HG03460 (cell line): ENCODE results near the gene SPRYD4.
"Not testable (repeated sequence)": the region's sequence is repeated elsewhere in the genome, so short reads cannot be mapped to it uniquely, and the experiment has no call there.

Experiments used
- ATAC-seq: cut with Tn5 transposase; IDR thresholded peaks from one replicate; pipeline ENCODE4 v1.9.1; 2021; ENCODE audit not compliant: unreplicated experiment

SPRYD4 gene

DNA sequence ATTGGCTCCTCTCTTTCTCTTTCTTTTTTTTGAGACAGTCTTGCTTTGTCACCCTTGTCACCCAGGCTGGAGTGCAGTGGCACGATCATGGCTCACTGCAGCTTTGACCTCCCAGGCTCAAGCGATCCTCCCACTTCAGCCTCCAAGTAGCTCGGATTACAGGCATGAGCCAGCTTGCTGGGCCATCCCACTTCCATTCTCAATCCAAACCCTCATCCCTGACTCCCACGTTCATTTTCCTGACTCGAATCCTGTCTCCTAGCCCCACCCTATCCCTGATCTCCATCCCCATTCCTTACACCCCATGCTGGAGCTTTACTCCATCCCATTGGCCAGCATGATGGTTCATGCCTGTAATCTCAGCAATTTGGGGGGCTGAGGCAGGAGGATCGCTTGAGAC, 7.8 kb downstream of the SPRYD4 start:
- no peak for ATAC-seq

DNA sequence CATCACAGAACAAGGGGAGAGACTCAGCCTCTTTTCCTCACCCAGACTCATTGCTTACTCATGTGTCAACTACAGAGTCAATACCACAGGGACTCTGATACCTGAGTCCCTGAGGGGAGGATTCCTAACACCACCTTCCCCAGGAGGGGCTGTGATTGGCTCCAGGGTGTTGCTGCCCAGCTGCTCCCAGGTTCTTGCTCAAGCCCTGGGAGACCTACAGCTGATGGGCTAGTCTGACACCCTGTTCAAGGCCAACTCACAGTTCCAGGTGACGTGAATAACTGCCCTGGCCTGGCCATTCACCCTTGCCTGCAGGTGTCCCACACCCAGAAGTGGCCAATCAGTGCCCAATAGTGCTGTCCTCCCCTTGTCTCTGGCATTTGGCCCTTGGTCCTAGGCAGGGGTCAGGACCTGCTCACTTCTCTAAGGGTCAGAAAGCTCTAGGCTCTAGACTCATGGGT, 8.6 kb downstream of the SPRYD4 start:
- no peak for ATAC-seq

DNA sequence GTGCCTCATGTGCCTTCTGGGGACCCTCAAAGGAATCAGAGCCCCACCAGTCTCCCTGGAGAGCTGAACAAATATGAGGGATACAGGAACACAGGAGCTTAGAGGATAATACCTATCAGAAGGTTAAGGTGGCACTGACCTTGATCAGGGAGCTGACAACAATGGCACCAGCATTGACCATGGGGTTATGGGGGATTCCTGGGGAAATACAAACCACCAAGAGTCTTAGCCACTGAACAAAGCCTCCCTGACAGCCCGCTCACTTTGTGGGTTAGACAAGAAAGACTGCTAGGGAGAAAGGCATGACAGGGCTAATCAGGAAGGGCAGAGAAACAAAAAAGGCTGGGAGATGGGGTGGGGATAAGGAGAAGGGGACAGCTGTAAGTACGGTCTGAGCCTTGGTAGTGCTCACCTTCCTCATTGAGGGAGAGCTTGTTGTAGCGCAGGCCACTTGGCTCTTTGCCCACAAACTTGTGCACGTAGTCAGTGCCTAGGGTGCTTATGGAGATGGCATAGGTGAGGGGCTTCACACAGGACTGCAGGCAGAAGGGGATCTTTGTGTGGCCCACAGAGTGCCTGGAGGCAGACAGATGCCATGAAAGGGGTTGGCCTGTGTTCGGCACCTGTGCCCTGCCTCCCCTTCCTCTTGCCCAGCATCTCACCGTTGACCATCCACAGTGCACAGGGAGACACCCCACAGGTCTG, 9.3 kb downstream of the SPRYD4 start:
- ATAC-seq, result no peak

DNA sequence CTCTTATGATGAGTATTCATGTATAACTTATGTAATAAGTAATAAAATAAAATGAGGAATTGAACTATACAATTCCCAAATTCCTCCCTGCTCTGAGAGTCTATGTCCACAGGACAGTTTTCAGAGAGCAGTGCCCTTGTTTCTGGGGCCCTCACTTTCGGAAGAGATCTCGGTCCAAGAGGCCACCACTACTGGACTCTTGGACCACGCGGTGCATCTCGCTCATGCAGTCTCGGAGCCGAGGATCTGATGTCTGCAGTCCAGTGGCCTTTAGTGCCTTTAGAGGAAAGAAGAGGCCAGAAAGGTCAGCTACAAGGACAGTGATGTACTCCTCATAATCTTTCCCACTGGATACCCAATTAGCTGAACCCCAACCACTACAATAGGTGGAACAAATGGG, 11.2 kb downstream of the SPRYD4 start:
- ATAC-seq, result no peak

DNA sequence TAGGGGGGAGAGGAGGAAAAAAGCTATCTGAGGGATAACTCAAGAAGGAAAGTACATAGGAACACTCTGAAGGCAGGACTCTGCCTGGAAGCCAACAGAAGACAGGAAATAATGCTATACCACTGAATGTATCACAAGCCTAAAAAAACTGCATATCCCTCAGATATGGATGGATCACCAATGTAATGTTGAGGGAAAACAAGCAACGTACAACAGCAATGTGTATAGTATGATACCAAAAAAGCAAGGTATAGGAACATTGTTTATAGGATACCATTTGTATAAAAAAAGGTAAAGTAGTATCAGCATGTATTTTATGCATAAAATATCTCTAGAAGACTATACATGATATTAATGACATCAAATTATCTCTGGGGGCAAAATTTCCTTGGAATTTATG, 16.2 kb downstream of the SPRYD4 start:
- no peak for ATAC-seq

DNA sequence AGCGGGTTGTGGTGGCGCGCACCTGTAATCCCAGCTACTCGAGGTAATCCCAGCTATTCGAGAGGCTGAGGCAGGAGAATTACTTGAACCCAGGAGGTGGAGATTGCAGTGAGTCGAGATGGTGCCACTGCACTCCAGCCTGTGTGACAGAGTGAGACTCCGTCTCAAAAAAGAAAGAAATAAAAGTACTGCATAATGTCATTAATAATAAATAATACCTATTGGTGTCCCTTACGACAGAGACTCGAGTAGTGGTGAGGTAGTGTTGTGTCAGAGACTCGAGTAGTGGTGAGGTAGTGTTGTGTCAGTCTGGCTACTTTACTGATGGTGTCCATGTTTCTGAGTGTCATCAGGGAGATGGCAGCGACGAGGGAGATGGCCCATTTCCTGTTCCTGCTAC, 18.3 kb downstream of the SPRYD4 start:
- ATAC-seq, result no peak

DNA sequence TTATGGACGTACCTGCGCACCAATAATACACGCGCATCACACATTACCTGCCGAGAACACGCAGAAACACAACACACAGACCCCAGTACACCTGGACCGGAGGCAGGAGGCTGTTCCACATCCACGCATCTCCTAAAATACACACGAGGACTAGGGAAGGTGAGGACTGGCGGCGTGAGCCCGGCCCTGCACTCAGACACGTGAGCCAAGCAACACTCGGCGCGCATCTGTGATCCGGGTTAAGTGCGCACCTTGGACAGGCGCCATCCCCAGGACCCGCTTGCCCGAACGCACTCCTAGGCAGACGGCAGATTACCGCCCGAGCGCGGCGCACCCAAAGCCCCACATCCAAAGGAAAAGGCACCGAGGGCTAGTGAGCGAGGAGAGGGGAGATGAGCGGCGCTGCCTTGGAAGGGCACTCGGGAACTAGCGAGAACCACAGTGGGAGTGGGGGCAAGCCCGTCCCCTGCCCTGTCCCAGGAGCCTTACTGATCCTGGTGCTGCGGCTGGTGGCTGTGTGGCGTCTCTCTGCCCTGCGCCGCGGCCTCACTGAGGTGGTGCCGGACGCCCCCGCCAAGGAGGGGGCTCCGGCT, 19.2 kb downstream of the SPRYD4 start:
- peak; percentile 29 for ATAC-seq

DNA sequence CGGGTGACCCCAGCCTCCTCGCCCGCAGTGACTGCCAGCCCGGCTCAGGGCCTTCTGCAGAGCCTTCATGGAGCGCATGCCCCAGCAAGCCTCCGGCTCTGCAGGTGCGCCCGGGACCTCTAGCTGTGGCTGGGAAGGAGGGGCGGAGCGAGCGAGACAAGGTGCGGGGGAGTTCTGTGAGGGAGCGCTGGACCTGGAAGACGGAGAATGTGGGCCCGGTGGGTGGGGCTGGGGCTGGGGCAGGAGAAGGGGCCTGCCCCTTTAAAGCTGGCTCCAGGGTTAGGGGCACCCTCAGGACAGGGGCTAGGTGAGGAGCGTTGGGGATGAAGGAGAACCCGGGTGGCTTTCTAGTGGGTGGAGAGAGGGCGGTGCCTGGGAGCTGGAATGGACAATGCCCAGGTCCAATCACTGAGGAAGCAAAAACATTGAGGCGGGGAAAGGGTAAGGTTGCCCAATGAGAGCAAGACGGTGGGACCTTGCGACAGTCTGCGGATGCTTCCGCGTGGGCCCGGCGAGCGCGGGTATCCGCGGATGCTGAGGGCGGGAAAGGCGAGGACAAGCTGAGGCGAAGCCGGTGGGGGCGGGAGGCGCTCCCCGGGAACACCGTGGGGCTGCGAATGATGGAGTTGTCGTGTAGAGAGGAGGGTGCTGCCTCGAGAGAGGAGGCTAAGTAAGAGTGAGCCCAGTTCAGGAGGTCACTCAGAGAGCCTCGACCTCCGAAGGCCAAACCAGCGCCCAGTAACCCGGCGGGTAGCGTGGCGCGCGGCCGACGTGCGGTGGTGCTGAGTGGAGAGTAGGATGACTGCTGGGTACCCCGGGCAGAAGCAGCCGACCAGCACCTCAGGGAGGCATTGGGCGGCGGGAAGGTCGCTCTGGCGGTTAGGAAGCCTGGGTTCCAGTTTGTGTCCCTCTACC, 19.9 kb downstream of the SPRYD4 start, which contains the start of gene GLS2:
GLS2 (minus strand) TSS at position 121 of the 915 bp plus-strand sequence; CDS start at position 78, 43 bp downstream.
- ATAC-seq, result peak; percentile 92

DNA sequence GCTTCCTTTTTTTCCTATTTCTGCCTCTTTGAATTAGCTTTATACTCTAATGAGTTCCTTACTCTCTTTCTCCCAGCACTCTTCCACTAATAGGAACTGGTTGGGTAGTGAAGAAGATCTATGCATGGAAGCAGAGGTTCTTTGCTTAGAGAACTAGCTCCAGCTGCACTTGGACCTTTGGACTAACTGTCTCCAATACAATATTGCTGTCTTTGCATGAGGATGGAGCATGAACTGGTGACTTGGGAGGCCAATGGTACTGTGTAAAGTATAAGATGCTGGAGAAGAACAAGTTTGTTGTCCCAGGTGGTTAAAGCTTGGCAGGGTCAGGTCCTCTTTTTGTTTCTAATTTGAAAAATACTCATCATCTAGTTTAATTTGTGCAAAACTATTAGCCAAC, 22.0 kb downstream of the SPRYD4 start:
- ATAC-seq, result no peak

DNA sequence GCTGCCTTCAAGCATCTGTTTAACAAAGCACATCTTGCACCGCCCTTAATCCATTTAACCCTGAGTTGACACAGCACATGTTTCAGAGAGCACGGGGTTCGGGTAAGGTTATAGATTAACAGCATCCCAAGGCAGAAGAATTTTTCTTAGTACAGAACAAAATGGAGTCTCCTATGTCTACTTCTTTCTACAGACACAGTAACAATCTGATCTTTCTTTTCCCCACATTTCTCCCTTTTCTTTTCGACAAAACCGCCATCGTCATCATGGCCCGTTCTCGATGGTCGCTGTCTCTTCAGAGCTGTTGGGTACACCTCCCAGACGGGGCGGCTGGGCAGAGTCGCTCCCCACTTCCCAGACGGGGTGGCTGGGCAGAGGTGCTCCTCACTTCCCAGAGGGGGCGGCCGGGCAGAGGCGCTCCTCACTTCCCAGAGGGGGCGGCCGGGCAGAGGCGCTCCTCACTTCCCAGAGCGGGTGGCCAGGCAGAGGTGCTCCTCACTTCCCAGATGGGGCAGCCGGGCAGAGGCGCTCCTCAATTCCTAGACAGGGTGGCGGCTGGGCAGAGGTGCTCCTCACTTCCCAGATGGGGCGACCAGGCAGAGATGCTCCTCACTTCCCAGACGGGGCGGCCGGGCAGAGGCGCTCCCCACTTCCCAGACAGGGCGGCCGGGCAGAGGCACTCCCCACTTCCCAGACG, 25.2 kb downstream of the SPRYD4 start:
- not testable (repeated sequence) for ATAC-seq

DNA sequence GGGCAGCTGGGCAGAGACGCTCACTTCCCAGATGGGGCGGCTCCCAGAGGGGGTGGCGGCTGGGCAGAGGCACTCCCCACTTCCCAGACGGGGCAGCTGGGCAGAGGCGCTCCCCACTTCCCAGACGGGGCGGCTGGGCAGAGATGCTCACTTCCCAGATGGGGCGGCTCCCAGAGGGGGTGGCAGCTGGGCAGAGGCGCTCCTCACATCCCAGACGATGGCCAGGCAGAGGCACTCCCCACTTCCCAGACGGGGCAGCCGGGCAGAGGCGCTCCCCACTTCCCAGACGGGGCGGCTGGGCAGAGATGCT, 25.7 kb downstream of the SPRYD4 start:
- not testable (repeated sequence) for ATAC-seq

DNA sequence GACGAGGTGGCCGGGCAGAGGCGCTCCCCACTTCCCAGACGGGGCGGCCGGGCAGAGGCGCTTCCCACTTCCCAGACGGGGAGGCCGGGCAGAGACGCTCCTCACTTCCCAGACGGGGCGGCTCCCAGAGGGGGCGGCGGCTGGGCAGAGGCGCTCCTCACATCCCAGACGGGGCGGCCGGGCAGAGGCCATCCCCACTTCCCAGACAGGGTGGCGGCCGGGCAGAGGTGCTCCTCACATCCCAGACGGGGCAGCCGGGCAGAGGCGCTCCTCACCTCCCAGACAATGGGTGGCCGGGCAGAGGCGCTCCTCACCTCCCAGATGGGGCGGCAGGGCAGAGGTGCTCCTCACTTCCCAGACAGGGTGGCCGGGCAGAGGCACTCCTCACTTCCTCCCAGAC, 26.1 kb downstream of the SPRYD4 start:
- ATAC-seq, result not testable (repeated sequence)

DNA sequence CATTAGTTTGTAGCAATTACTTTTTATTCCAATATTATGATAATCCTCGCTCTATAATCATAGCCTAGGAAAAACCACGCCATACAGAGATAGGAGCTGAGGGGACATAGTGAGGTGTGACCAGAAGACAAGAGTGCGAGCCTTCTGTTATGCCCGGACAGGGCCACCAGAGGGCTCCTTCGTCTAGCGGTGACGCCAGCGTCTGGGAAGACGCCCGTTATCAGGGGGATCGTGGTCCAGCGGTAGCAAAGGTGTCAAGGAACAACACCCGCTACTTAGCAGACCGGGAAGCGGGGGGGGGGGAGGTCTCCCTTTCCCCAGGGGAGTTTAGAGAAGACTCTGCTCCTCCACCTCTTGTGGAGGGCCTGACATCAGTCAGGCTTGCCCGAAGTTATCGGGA, 28.3 kb downstream of the SPRYD4 start:
- not testable (repeated sequence) for ATAC-seq

DNA sequence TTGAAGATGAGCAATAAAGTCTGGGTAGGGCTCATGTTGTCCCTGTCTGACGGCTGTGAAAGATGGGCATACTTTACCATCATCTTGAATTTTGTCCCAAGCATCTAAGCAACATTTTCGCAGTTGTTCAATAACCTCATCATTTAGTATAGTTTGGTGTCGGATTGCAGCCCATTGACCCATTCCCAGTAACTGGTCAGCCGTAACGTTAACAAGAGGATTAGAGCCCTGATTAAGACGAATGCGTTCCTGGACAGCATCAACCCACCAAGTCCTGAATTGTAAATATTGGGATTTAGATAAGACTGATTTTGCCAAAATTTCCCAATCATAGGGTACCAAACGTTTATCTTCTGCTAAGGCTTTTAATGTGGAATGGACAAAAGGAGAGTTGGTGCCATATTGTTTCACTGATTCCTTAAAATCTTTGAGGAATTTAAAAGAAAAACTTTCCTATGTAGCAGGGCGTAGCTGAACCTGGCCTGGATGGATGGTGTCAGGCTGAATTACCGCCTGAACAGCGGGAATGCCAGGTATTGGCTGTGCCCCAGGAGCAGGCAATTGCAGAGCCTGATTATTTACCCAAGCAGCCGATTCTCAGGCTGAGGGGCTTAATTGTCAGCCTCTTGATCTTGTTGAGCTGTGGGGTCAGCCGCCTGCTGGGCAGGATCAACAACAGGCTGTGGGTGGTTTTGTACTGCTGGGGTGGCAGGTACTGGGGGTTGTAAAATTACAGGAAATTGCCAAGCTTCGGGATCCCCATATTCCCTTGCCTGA, 29.9 kb downstream of the SPRYD4 start:
- ATAC-seq, result not testable (repeated sequence)

DNA sequence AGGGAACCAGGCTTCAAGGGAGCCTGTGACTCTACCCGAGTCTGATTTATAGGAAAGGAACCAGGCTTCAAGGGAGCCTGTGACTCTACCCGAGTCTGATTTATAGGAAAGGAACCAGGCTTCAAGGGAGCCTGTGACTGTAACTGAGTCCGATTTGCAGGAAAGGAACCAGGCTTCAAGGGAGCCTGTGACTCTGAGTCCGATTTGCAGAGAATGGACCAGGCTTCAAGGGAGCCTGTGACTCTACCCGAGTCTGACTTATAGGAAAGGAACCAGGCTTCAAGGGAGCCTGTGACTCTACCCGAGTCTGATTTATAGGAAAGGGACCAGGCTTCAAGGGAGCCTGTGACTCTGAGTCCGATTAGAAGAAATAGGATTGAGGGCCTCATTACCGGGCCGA, 31.1 kb downstream of the SPRYD4 start:
- ATAC-seq, result not testable (repeated sequence)

DNA sequence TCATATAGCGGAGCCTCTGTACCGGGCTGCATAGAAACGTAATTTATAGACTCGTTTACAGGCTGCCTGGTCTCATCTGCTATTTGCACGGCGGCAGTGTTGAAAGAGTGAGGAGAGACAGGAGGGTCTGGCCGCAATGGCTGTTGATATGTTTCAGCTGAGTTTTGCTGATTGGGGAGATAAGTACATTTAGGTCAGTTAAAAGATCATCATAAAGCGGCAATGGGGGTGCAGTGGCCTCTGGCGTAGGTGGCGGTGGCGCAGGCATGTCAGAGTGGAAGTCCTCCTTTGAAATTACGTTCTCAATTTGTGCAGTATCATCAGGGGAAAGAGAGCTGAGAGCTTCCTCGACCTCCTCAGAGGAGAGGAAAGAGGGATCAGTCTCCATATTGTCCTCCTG, 31.5 kb downstream of the SPRYD4 start:
- not testable (repeated sequence) for ATAC-seq

DNA sequence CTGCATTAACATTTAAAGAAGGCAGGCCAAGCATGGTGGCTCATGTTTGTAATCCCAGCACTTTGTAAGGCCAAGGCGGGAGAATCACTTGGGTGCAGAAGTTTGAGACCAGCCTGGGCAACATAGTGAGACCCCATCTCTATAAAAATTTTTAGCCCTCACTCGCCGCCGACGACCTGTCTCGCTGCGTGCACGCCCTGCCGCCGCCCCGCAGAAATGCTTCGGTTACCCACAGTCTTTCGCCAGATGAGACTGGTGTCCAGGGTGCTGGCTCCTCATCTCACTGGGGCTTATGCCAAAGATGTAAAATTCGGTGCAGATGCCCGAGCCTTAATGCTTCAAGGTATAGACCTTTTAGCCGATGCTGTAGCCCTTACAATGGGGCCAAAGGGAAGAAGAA, 42.4 kb downstream of the SPRYD4 start:
- ATAC-seq, result no peak

DNA sequence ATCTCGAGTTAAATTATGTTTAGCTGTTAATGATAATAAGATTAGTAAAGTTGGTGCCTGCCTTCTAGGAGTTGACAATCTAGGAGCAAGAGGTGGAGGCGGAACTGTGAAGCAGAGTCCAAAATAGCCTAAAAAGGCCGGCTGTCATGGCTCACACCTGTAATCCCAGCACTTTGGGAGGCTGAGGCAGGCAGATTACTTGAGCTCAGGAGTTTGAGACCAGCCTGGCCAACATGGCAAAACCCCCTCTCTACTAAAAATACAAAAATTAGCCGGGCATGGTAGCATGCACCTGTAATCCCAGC, 45.6 kb downstream of the SPRYD4 start:
- not testable (repeated sequence) for ATAC-seq

DNA sequence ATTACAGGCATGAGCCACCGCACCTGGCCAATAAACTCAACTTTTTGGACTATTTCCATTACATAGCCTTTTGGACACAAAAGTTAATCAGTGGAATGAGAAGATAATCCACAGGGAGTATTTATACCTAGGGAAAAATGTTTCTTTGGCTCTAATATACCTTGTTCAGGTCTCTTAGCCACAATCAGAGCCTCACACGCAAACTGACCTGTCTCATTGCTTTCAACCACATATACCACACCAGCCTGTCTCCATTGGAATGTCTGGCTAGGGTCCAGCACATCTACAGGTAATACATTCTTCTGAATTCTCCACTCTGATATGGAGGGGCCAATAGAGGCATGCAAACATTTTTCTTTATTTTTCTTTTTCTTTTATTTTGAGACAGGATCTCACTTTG, 49.5 kb downstream of the SPRYD4 start:
- no peak for ATAC-seq

DNA sequence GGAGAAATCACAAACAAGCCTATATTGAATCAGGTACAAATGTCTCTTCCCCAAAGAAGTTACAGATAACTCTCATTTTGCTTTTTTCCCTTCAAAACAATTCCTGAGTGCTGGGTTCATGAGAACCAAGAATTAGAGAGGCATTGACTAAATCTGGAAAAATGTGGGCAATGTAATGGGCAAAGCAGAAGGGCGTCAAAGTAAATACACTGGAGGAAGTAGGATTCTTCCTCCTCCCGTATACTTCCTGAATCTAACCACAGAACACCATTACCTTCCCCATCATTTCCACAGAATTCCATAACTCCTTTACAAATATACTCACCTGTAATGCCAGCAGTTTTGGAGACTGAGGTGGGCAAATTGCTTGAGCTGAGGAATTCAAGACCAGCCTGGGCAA, 50.2 kb downstream of the SPRYD4 start:
- ATAC-seq, result no peak

DNA sequence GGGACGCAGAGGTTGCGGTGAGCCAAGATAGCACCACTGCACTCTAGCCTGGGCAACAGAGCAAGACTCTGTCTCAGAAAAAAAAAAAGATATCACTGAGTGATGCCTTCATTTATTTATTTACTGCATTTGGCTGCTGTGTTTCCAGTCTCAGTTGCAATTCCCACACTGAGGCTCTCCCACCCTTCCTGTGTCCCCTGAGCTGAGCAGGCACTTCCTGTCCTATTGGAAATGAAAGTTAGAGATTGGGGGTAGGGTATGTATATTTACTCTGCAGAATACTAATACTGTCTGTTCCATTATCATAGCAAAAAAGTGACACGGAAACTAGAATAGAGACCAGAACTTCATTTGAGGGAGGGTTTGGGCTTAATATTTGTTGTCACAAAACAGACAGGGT, 51.7 kb downstream of the SPRYD4 start:
- no peak for ATAC-seq
